GM19099 (cell line): ENCODE measurements around the gene GRM8.

Experiments
- POLR2A ChIP-seq: IDR thresholded peaks from 3 replicates; pipeline ENCODE4 v1.6.1; 2011; ENCODE audit warnings: low read depth; ENCODE audit not compliant: insufficient read length; ENCODE audit errors: extremely low read depth

Gene GRM8

GRCh38 chr7:127207230-127207629 is 45.5 kb downstream of the GRM8 start:
- no peak for TF ChIP-seq POLR2A

GRCh38 chr7:127194571-127194970 is 58.2 kb downstream of the GRM8 start:
- TF ChIP-seq POLR2A: no peak

GRCh38 chr7:127189886-127190285 is 62.9 kb downstream of the GRM8 start:
- TF ChIP-seq POLR2A: no peak

- TF ChIP-seq POLR2A: no peak
These were observed 63.7 kb downstream of the GRM8 start for GRCh38 chr7:127189074-127189473.

- TF ChIP-seq POLR2A: no peak
These were observed 65.0 kb downstream of the GRM8 start for GRCh38 chr7:127187740-127188139.

- TF ChIP-seq POLR2A: no peak
These were observed 66.1 kb downstream of the GRM8 start for GRCh38 chr7:127186686-127187085.

- no peak for TF ChIP-seq POLR2A
These were observed 75.6 kb downstream of the GRM8 start for GRCh38 chr7:127177156-127177555.

- no peak for TF ChIP-seq POLR2A
These were observed 90.4 kb downstream of the GRM8 start for GRCh38 chr7:127162366-127162765.

GRCh38 chr7:127158659-127159058 is 94.1 kb downstream of the GRM8 start:
- TF ChIP-seq POLR2A: no peak

- no peak for TF ChIP-seq POLR2A
These were observed 97.8 kb downstream of the GRM8 start for GRCh38 chr7:127154958-127155357.

GRCh38 chr7:127154101-127154500 is 98.6 kb downstream of the GRM8 start:
- TF ChIP-seq POLR2A: no peak

GRCh38 chr7:127153315-127153714 is 99.4 kb downstream of the GRM8 start:
- no peak for TF ChIP-seq POLR2A

GRCh38 chr7:127152423-127152822 is 100.3 kb downstream of the GRM8 start:
- TF ChIP-seq POLR2A: no peak

- no peak for TF ChIP-seq POLR2A
These were observed 101.4 kb downstream of the GRM8 start for GRCh38 chr7:127151379-127151778.

GRCh38 chr7:127150543-127150942 is 102.2 kb downstream of the GRM8 start:
- TF ChIP-seq POLR2A: no peak

GRCh38 chr7:127146746-127147536 is 105.8 kb downstream of the GRM8 start:
- TF ChIP-seq POLR2A: no peak

- no peak for TF ChIP-seq POLR2A
These were observed 115.6 kb downstream of the GRM8 start for GRCh38 chr7:127137146-127137545.

- no peak for TF ChIP-seq POLR2A
These were observed 116.8 kb downstream of the GRM8 start for GRCh38 chr7:127135871-127136485.
